H1 (cell line): ENCODE measurements around the gene GPR17. TPM values are rescaled to one million over a fixed set of nuclear protein-coding genes. Genes with fewer than 3 reads are reported as not detected.

Experiments used
- CTCF ChIA-PET: fragments of 300-600 bp; sonication (Branson Sonifier 250); formaldehyde crosslinking; loops from one replicate; lab custom pipeline; 2021; ENCODE audit not compliant: partially characterized antibody; lab: Charles Lee
- POLR2A ChIA-PET: fragments of 300-600 bp; sonication (Branson Sonifier 250); formaldehyde crosslinking; loops from one replicate; lab custom pipeline; 2021; ENCODE audit warnings: inconsistent platforms; ENCODE audit not compliant: partially characterized antibody; lab: Charles Lee
- DNase-seq, 2 experiments: peaks; one replicate each; pipeline versions ENCODE4 v3.0.0 to v3.0.0-alpha.2; 2010 to 2022; ENCODE audit warnings: low spot score in 2 of 2, low read depth in 1 of 2, mixed read lengths in 1 of 2
- FAIRE-seq: peaks from 2 replicates; lab custom pipeline; 2011; peaks lifted over from hg19 to GRCh38; lab: Jason Lieb, UNC
- H2AFZ ChIP-seq: 2 replicates; pipeline ENCODE4 v1.8.1; 2012; ENCODE audit warnings: low read length, inconsistent platforms
- H2AK5ac ChIP-seq: 2 replicates; pipeline ENCODE4 v1.6.1; 2013; ENCODE audit warnings: low read depth, low read length
- H2BK120ac ChIP-seq: replicated peaks from 2 replicates; pipeline ENCODE3; 2013; ENCODE audit warnings: low read depth, low read length, inconsistent platforms
- H2BK12ac ChIP-seq: 2 replicates; pipeline ENCODE4 v1.6.1; 2013; ENCODE audit warnings: low read depth, low read length
- H2BK15ac ChIP-seq: 2 replicates; pipeline ENCODE4 v1.6.1; 2013; ENCODE audit warnings: low read length
- H2BK20ac ChIP-seq: 2 replicates; pipeline ENCODE4 v1.6.1; 2013; ENCODE audit warnings: low read length
- H2BK5ac ChIP-seq: 2 replicates; pipeline ENCODE4 v1.6.1; 2013; ENCODE audit warnings: low read depth, low read length
- H3K14ac ChIP-seq: 2 replicates; pipeline ENCODE4 v1.6.1; 2013; ENCODE audit warnings: inconsistent platforms; ENCODE audit not compliant: insufficient read length
- H3K18ac ChIP-seq: 2 replicates; pipeline ENCODE4 v1.6.1; 2013; ENCODE audit warnings: low read length; ENCODE audit errors: extremely low read depth
- H3K23ac ChIP-seq: 2 replicates; pipeline ENCODE4 v1.6.1; 2013; ENCODE audit warnings: inconsistent platforms; ENCODE audit not compliant: insufficient read length
- H3K23me2 ChIP-seq: 2 replicates; pipeline ENCODE4 v1.6.1; 2013; ENCODE audit warnings: low read depth, low read length
- H3K27ac ChIP-seq: 2 replicates; pipeline ENCODE4 v1.6.1; 2011; ENCODE audit warnings: low read depth, low read length, inconsistent platforms
- H3K27me3 ChIP-seq, 4 experiments: replicated peaks in 1 of 4; 1 replicate in 1 of 4; 2 replicates in 3 of 4; pipeline versions ENCODE4 v1.6.1 to v1.8.1; 2011 to 2013; ENCODE audit warnings: low read length in 3 of 4, mild to moderate bottlenecking in 3 of 4, inconsistent platforms in 2 of 4, mixed read lengths in 2 of 4, moderate library complexity in 1 of 4; ENCODE audit not compliant: control insufficient read depth in 3 of 4, insufficient read depth in 3 of 4; ENCODE audit errors: extremely low read depth in 1 of 4
- H3K36me3 ChIP-seq, 4 experiments: 2 replicates each; pipeline versions ENCODE4 v1.6.1 to v1.8.1; 2011 to 2013; ENCODE audit warnings: mild to moderate bottlenecking in 4 of 4, low read length in 3 of 4, moderate library complexity in 2 of 4, control low read depth in 1 of 4, inconsistent platforms in 1 of 4; ENCODE audit not compliant: insufficient read depth in 4 of 4, control insufficient read depth in 2 of 4
- H3K4ac ChIP-seq: replicated peaks from 2 replicates; pipeline ENCODE3; 2013; ENCODE audit warnings: low read length, low read depth, mixed read lengths, inconsistent platforms; ENCODE audit not compliant: insufficient read length
- H3K4me1 ChIP-seq, 4 experiments: replicated peaks in 1 of 4; 1 replicate in 1 of 4; 2 replicates in 3 of 4; pipeline versions ENCODE4 v1.6.1 to v1.8.1; 2011 to 2013; ENCODE audit warnings: low read length in 3 of 4, inconsistent platforms in 2 of 4, mixed read lengths in 1 of 4; ENCODE audit not compliant: insufficient read depth in 4 of 4, control insufficient read depth in 3 of 4
- H3K4me2 ChIP-seq, 2 experiments: 2 replicates each; pipeline versions ENCODE4 v1.6.1 to v1.8.1; 2011 to 2013; ENCODE audit warnings: low read depth in 2 of 2, low read length in 2 of 2, control low read depth in 1 of 2, inconsistent platforms in 1 of 2, mild to moderate bottlenecking in 1 of 2; ENCODE audit not compliant: insufficient read depth in 1 of 2
- H3K4me3 ChIP-seq, 4 experiments: fragments of 200-600, 300-600 bp in 1 of 4; sonication (generic), shearing (Covaris generic), sonication (Bioruptor Twin) in 1 of 4; 2 replicates each; pipeline versions ENCODE4 v1.5.1 to v1.8.1; 2011 to 2016; ENCODE audit warnings: low read length in 4 of 4, low read depth in 3 of 4, control low read depth in 2 of 4, inconsistent platforms in 2 of 4, mild to moderate bottlenecking in 2 of 4, mixed read lengths in 1 of 4, moderate library complexity in 1 of 4; ENCODE audit not compliant: insufficient read depth in 2 of 4; ENCODE audit errors: extremely low read depth in 1 of 4
- H3K56ac ChIP-seq: replicated peaks from 2 replicates; pipeline ENCODE3; 2013; ENCODE audit warnings: low read depth, mild to moderate bottlenecking, mixed read lengths, low read length, inconsistent platforms; ENCODE audit not compliant: insufficient read length
- H3K79me1 ChIP-seq: 2 replicates; pipeline ENCODE4 v1.6.1; 2013; ENCODE audit warnings: low read depth, low read length, control low read depth
- H3K79me2 ChIP-seq, 2 experiments: 2 replicates each; pipeline versions ENCODE4 v1.6.1 to v1.8.1; 2012 to 2013; ENCODE audit warnings: low read length in 2 of 2, mild to moderate bottlenecking in 2 of 2, inconsistent platforms in 1 of 2; ENCODE audit not compliant: insufficient read depth in 2 of 2, control insufficient read depth in 1 of 2
- H3K9ac ChIP-seq, 4 experiments: replicated peaks in 1 of 4; 1 replicate in 1 of 4; 2 replicates in 3 of 4; pipeline versions ENCODE4 v1.6.1 to v1.8.1; 2011 to 2013; ENCODE audit warnings: low read depth in 3 of 4, low read length in 3 of 4, control low read depth in 2 of 4, mild to moderate bottlenecking in 2 of 4, moderate library complexity in 2 of 4, inconsistent platforms in 1 of 4; ENCODE audit errors: extremely low read depth in 1 of 4
- H3K9me3 ChIP-seq, 2 experiments: 2 replicates each; pipeline versions ENCODE4 v1.6.1 to v1.8.1; 2012 to 2013; ENCODE audit warnings: mild to moderate bottlenecking in 2 of 2, moderate library complexity in 2 of 2, control low read depth in 1 of 2, inconsistent platforms in 1 of 2, low read depth in 1 of 2, low read length in 1 of 2, mixed read lengths in 1 of 2; ENCODE audit not compliant: insufficient read depth in 2 of 2
- H4K20me1 ChIP-seq, 2 experiments: replicated peaks in 1 of 2; 2 replicates each; pipeline versions ENCODE3 to v1.8.1; 2011 to 2013; ENCODE audit warnings: inconsistent platforms in 2 of 2, low read length in 2 of 2, mild to moderate bottlenecking in 1 of 2; ENCODE audit not compliant: insufficient read depth in 2 of 2, control insufficient read depth in 1 of 2
- H4K5ac ChIP-seq: 2 replicates; pipeline ENCODE4 v1.6.1; 2013; ENCODE audit warnings: low read length, low read depth, mixed read lengths, inconsistent platforms; ENCODE audit not compliant: insufficient read length
- H4K8ac ChIP-seq: 2 replicates; pipeline ENCODE4 v1.8.0; 2013; ENCODE audit warnings: mild to moderate bottlenecking, moderate library complexity, low read length, inconsistent platforms; ENCODE audit not compliant: insufficient read depth; ENCODE audit errors: extremely low read depth
- H4K91ac ChIP-seq: replicated peaks from 2 replicates; pipeline ENCODE3; 2013; ENCODE audit warnings: low read length, mixed read lengths, inconsistent platforms; ENCODE audit not compliant: insufficient read length
- CHD2 ChIP-seq: IDR thresholded peaks from 2 replicates; pipeline ENCODE4 v1.6.1; 2012; ENCODE audit warnings: low read length, improper control_type of control experiment
- KDM4A ChIP-seq: IDR thresholded peaks from one replicate; pipeline ENCODE4 v1.7.1; 2012; ENCODE audit warnings: low read depth, mild to moderate bottlenecking, moderate library complexity, low read length, inconsistent platforms; ENCODE audit not compliant: severe bottlenecking
- RAD21 ChIP-seq, 2 experiments: IDR thresholded peaks in 1 of 2; conservative IDR thresholded peaks in 1 of 2; 2 replicates each; pipeline ENCODE4 v1.6.1; 2011; ENCODE audit warnings: low read depth in 2 of 2, low read length in 2 of 2, improper control_type of control experiment in 1 of 2, inconsistent platforms in 1 of 2, mild to moderate bottlenecking in 1 of 2, moderate library complexity in 1 of 2
- WGBS, 2 experiments: shearing (Covaris generic) in 1 of 2; methylation state at CpG; one replicate each; pipeline versions ENCODE4 v1.1.6 to v1.1.7; 2013 to 2015; ENCODE audit warnings: low lambda C conversion rate in 2 of 2, mixed read lengths in 2 of 2, inconsistent platforms in 1 of 2, low coverage in 1 of 2, missing lambda C conversion rate in 1 of 2; ENCODE audit not compliant: insufficient replicate concordance in 2 of 2, insufficient coverage in 1 of 2, insufficient read length in 1 of 2; ENCODE audit errors: extremely low coverage in 1 of 2, missing lambda C conversion rate in 1 of 2; 5-methylcytosine and 5-hydroxymethylcytosine counted together
- polyA plus RNA-seq, 7 experiments: library from polyadenylated mRNA; depleted of rRNA in 3 of 7; stranded (reverse) in 5 of 7; unstranded in 2 of 7; fragments of >200 nt in 5 of 7; fragments of 200-250 nt in 2 of 7; gene quantifications; 1 replicate in 5 of 7; 2 replicates in 1 of 7; 4 replicates in 1 of 7; pipeline versions ENCODE4 v1.2.1 to v1.2.3, GENCODE V29; 2011 to 2013; ENCODE audit warnings: missing spikeins in 2 of 7, mixed read lengths in 2 of 7
- total RNA-seq: library from RNA; stranded (reverse); fragmentation: NEBNext Ultra II Directional; extraction: Animal tissue kit (Norgen Biotek cat#: 25700); gene quantifications from 2 replicates; pipeline ENCODE4 v1.2.1, GENCODE V29; 2021

Gene GPR17
- total and polyA plus RNA-seq, 2 of the 8 experiments (the other 6 are each of a cell fraction or from before 2014, with no cell fraction given): 0.03 TPM; not detected in 1

DNA sequence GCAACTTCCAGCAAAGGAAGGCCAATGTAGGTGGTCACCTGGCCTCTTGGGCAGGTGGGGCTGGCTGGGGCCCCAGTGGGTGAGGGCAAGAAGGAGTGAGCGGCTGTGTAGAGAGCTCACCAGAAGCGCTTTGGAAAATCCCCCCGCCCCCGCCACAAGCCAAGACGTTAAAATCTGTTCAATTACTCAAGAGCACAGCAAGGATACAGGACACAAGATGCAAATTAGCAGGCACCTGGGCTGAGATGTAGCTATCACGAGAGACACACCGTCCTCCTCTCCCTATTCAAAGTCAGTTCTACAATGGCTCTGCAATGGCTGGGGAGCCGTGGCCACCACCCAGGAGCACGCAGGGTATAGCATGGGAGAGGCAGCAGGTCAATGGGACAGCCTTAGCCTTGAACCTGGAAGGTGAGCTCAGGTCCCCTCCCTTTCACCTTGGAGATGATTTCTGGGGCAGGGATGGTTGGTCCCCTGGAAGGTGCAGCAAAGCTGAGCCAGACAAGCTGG, 38.5 kb upstream of the GPR17 start:
- no peak overlapping the region for H2BK12ac ChIP-seq
- H2BK120ac ChIP-seq: no peak overlapping the region
- H3K56ac ChIP-seq: no peak overlapping the region
- H3K27ac ChIP-seq: no peak overlapping the region
- H3K4me2 ChIP-seq: no peak overlapping the region
- H3K4ac ChIP-seq: no peak overlapping the region
- no peak overlapping the region for H3K4me3 ChIP-seq
- no peaks in the 10 kb centered on the region for H3K27me3 ChIP-seq
- H2BK20ac ChIP-seq: no peak overlapping the region
- DNase-seq: no peak
- FAIRE-seq: no peak
- H4K5ac ChIP-seq: no peak overlapping the region
- H3K79me1 ChIP-seq: no peaks in the 10 kb centered on the region
- no peak overlapping the region for H3K9ac ChIP-seq
- no peaks in the 10 kb centered on the region for H3K36me3 ChIP-seq
- H2AFZ ChIP-seq: no peak overlapping the region
- no peak overlapping the region for H2AK5ac ChIP-seq
- no peak overlapping the region for H2BK15ac ChIP-seq
- no peaks in the 10 kb centered on the region; a peak in 2 of 4 replicates for H3K9me3 ChIP-seq
- H3K18ac ChIP-seq: no peak overlapping the region
- no peak overlapping the region for H3K23ac ChIP-seq
- H3K79me2 ChIP-seq: no peaks in the 10 kb centered on the region
- TF ChIP-seq RAD21 (IDR thresholded peaks at IDR 0.05 in 1 of 2, conservative IDR thresholded peaks at IDR 0.05 in 1 of 2; ENCODE audit: low read depth in 2 of 2, low read length in 2 of 2): no peak
- TF ChIP-seq KDM4A: no peak
- TF ChIP-seq CHD2: no peak
- H3K23me2 ChIP-seq: no peaks in the 10 kb centered on the region
- WGBS, 2 experiments: 95% methylated on average over 9 of the region's 9 CpGs; no CpG with 5 or more reads in 1 of the 2 experiments
- ChIA-PET CTCF (interaction anchor here (0.6 to 8.1 kb wide), 5 partner anchors 16 to 43 kb away, joined by 3 to 54 read pairs (median 3); no protein-coding TSS in a partner anchor), POLR2A (no interaction called here)
- no peak overlapping the region for H2BK5ac ChIP-seq
- H3K14ac ChIP-seq: no peak overlapping the region
- H3K4me1 ChIP-seq: no peaks in the 10 kb centered on the region; a peak in 1 of 7 replicates
- H4K20me1 ChIP-seq: no peaks in the 10 kb centered on the region
- H4K8ac ChIP-seq: no peak overlapping the region
- no peak overlapping the region for H4K91ac ChIP-seq
